Activated CD4-positive, alpha-beta T cell treated with anti-CD3 and anti-CD28 coated beads, Interleukin-2, amount 50 U/mL, for 48 hours (primary cell): ENCODE measurements around the gene ARAP2.

ENCODE experiments used
- DNase-seq, 2 experiments: peaks; one replicate each; pipeline ENCODE4 v3.0.0-alpha.2; 2020

Gene ARAP2

DNA sequence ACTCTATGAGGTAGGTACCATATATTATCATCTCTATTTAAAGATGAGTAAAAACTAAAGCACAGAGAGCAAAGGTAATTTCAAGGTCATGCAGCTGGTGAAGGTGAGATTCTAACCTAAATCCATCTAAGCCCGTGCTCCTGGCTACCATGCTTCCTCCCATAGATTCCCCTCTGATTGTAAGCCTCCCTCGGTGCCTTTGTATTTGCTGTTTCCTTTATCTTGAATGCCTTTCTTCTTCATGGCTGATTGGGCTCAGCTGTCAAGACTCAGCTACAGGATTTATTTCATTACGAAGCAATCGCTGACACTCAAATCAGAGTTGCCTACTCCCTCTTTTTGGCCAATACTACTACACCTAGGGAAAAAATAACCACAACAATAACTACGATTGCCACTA, 217.1 kb downstream of the ARAP2 start:
- no peak for DNase-seq

DNA sequence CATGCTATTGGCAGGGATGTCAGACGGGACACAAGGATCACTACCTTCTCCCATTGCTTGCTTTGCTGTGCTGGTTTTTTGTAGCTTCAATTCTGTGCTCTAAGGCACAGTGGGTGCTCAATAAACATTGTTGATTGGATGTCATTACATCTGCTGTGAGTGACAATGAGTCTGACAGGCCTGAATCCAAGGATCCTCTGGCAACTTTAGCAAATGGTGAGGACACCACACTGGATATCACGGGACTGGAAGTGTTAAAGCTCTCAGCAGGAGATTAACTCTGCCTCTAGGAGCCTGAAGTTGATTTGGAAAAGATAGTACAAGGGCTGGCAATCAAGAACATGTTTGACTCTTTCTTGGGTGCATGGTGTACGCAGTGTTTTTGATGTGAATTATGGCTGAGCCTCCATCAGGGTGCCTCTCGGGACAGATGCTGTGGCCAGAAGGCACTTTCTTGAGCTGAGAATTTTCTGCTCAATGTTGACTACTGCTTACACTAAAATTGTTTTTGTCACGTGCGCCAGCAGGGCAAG, 217.9 kb downstream of the ARAP2 start:
- no peak for DNase-seq

DNA sequence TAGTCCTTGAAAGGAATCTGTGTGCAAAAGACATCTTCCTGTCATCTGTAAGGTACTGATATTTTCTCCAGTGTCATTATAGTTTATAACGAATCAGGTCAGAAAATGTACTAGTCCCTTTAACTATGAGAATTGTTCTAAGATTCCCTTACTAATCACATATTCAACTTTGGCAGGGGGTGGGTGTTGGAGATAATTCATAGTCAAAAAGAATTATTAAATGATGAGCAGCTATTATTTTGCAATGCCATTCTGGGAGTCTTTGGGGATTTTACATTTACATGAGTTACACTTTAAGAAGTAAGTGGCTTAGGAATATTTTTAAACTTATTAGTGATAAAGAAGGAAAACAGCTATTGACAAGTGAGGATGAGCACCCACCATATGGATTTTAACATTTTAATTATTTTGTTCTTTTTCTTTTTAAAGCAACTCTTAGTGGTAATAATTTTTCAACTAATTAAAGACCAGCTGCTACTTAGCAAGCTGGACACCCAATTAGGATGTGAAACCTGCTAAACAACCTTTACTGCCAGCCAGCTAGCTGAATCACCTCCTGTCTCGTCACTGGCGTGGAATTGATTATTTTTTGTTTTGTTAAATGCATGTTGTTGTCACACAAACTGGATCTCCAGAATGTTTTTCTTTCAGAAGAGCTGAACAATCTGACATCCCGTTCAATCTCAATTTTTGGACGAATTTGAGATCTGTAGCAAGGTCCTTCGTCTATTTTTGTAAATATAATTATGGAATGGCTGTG, 219.2 kb downstream of the ARAP2 start:
- DNase-seq = no peak

DNA sequence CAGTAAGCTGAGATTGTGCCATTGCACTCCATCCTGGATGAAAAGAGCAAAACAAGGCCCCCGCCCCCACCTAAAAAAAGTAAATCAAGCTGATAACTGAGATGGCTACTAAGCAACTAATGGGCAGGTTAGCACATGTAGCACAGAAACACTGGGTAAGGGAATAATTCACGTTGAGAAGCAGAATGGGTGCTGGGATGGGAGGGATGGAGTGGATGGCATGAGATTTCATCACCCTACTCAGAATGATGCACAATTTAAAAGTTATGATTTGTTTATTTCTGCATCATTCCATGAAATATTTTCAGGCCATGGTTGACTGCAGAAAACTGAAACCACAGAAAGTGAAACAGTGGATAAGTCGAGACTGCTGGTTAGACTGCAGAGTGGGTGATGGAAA, 224.0 kb downstream of the ARAP2 start:
- no peak for DNase-seq
